Small intestine (tissue), 7 donors: ENCODE measurements around the gene ADH5. TPM values are rescaled to one million over a fixed set of nuclear protein-coding genes. Genes with fewer than 3 reads are reported as not detected.
"Not testable (repeated sequence)": the region's sequence is repeated elsewhere in the genome, so short reads cannot be mapped to it uniquely, and the experiment has no call there.

ENCODE experiments used
- DNase-seq, 2 donors: peaks; one replicate each; pipeline versions ENCODE4 v3.0.0 to v3.0.0-alpha.2; 2013
- FAIRE-seq: peaks from 2 replicates; lab custom pipeline; 2012; peaks lifted over from hg19 to GRCh38; lab: Jason Lieb, UNC
- H3K27ac ChIP-seq, 3 donors: one replicate each; pipeline ENCODE4 v1.5.1; 2013; ENCODE audit warnings: low read length in 2 of 3, mild to moderate bottlenecking in 2 of 3, control low read depth in 1 of 3, inconsistent platforms in 1 of 3, low read depth in 1 of 3, moderate library complexity in 1 of 3
- H3K27me3 ChIP-seq, 3 donors: one replicate each; pipeline ENCODE4 v1.6.1; 2013; ENCODE audit warnings: low read length in 3 of 3, inconsistent platforms in 1 of 3; ENCODE audit not compliant: control insufficient read depth in 3 of 3, insufficient read depth in 3 of 3
- H3K36me3 ChIP-seq, 3 donors: one replicate each; pipeline ENCODE4 v1.6.1; 2013; ENCODE audit warnings: low read length in 3 of 3, inconsistent platforms in 1 of 3, low read depth in 1 of 3, mild to moderate bottlenecking in 1 of 3, moderate library complexity in 1 of 3; ENCODE audit not compliant: control insufficient read depth in 3 of 3, insufficient read depth in 2 of 3
- H3K4me1 ChIP-seq, 3 donors: one replicate each; pipeline ENCODE4 v1.6.1; 2013; ENCODE audit warnings: low read length in 2 of 3, inconsistent platforms in 1 of 3, low read depth in 1 of 3, mild to moderate bottlenecking in 1 of 3, moderate library complexity in 1 of 3; ENCODE audit not compliant: control insufficient read depth in 3 of 3, insufficient read depth in 2 of 3
- H3K4me3 ChIP-seq, 3 donors: one replicate each; pipeline ENCODE4 v1.5.1; 2013; ENCODE audit warnings: low read length in 3 of 3, control low read depth in 1 of 3, inconsistent platforms in 1 of 3, low read depth in 1 of 3, mild to moderate bottlenecking in 1 of 3, moderate library complexity in 1 of 3
- H3K9me3 ChIP-seq, 2 donors: one replicate each; pipeline ENCODE4 v1.6.1; 2013; ENCODE audit warnings: low read depth in 1 of 2, low read length in 1 of 2; ENCODE audit not compliant: control insufficient read depth in 2 of 2, insufficient read depth in 1 of 2
- WGBS, 3 donors: extraction: QIAGEN DNeasy Blood & Tissue Kit; methylation state at CpG; one replicate each; pipeline ENCODE4 v1.1.7; 2013; 5-methylcytosine and 5-hydroxymethylcytosine counted together
- polyA plus RNA-seq, 4 donors: library from polyadenylated mRNA; stranded (reverse) in 3 of 4; unstranded in 1 of 4; fragments of 200-250 nt in 3 of 4; fragments of 120-200 nt in 1 of 4; gene quantifications; one replicate each; pipeline versions ENCODE4 v1.2.1 to v1.2.3, GENCODE V29; 2013
- donor health status: healthy with polysubstance abuse.
- donor health status: control.
- donor health status: control.
- donor health status: Bipolar disorder and iron deficiency.
- donor health status: healthy.

The ADH5 gene
- polyA plus RNA-seq, 4 donors: 135 to 225 (median 170) TPM

DNA sequence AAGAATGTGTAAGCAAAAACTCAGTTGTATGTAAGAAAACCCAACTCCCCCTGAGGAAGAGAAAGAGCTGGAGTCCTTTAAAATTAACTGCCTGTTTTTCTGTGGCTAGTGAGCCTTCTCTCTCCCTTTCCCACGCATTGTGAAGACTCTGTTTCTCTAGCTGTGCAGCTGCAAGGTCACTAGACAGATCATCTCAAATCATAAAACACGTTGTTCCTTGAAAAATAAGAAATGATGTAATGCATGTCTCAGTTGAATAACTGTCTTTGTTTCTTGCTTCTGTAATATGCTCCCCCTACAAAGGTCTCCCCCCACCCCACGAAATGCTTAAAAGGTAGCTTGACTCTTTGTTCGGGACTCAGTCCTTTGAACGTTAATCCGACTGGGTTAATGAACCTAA lies 7.7 kb downstream of the ADH5 start:
- H3K9me3 ChIP-seq, H3K27ac ChIP-seq, H3K4me3 ChIP-seq, DNase-seq, FAIRE-seq, H3K27me3 ChIP-seq: not testable (repeated sequence)
- Histone ChIP-seq H3K36me3 (peaks cover 13 to 32% (median 31%) of the 10 kb centered on the region in 3 donors), H3K4me1 (peaks cover 0 to 11% (median 4%) of the 10 kb centered on the region in 3 donors)
- 21 to 56% (median 49%) methylated on average over 6 of the region's 6 CpGs for WGBS, 3 donors

- Histone ChIP-seq H3K27ac (no peak overlapping the region), H3K27me3 (no peaks in the 10 kb centered on the region), H3K36me3 (peaks cover 13 to 37% (median 31%) of the 10 kb centered on the region in 3 donors), H3K4me1 (peaks cover 0 to 4% (median 4%) of the 10 kb centered on the region in 3 donors), H3K9me3 (no peaks in the 10 kb centered on the region), H3K4me3 (no peak overlapping the region)
- DNase-seq: no peak
- WGBS, 3 donors: 23 to 56% (median 40%) methylated on average over 5 of the region's 5 CpGs
- no peak for FAIRE-seq
Observed at GRCh38 chr4:99079625-99080295, 8.8 kb downstream of the ADH5 start.

DNA sequence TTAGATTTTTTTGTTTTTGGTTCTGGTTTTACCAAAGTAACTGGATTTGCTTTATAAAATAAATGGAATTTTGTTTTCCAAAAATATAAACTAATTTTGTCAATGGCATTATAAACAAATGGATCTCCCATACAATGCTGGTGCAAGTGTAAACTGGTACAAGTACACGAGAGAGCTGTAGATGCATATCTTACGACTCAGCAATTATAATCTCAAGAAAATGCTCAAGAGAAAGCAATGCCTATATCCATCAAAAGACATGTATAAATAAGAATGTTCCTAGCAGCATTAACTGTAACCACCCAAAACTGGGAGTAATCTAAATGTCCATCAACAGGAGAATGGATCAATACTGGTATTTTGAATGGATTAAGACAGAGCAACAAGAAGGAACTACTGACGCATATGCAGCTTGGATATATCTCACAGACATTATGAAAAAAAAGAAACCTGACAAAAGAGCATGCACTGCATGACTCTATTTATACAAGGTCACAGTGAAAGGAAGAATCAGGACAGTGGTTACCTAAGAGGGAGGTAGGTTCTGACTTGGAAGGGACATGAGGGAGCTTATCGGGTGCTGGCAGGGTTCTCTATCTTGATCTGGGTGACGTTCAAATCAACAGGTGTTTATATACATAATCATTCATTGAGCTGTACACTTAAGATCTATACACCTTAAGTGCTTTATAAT lies 9.5 kb downstream of the ADH5 start:
- Histone ChIP-seq H3K27me3 (no peaks in the 10 kb centered on the region), H3K4me3 (no peak overlapping the region), H3K27ac (no peak overlapping the region), H3K36me3 (peaks cover 13 to 38% (median 35%) of the 10 kb centered on the region in 3 donors), H3K4me1 (peaks cover 0 to 4% (median 2%) of the 10 kb centered on the region in 3 donors), H3K9me3 (no peaks in the 10 kb centered on the region)
- FAIRE-seq (no peak), DNase-seq (peak in 1 of 2 donors; percentile 53)
- WGBS, 3 donors: 34 to 67% (median 52%) methylated on average over 5 of the region's 5 CpGs

DNA sequence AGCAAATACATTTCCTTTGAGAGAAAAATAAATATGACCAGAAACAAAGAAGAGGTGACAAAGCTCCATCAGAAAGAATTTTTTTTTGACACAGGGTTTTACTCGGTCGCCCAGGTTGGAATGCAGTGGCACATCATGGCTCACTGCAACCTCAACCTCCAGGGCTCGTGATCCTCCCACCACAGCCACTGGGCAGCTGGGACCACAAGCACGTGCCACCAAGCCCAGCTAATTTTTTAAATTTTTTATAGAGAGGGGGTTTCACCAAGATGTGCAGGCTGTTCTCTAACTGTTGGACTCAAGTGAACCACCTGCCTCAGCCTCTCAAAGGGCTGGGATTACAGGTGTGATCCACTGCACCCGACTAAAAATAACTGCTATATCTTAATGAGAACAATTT lies 10.3 kb downstream of the ADH5 start:
- 83 to 92% (median 89%) methylated on average over 5 of the region's 5 CpGs for WGBS, 3 donors
- peaks cover 10 to 34% (median 33%) of the 10 kb centered on the region in 3 donors for H3K36me3 ChIP-seq
- no peak for FAIRE-seq

GRCh38 chr4:99077177-99077576 lies 11.4 kb downstream of the ADH5 start:
- Histone ChIP-seq H3K4me3 (no peak overlapping the region), H3K27me3 (no peaks in the 10 kb centered on the region), H3K27ac (no peak overlapping the region), H3K36me3 (peaks cover 10 to 32% (median 32%) of the 10 kb centered on the region in 3 donors), H3K9me3 (no peaks in the 10 kb centered on the region), H3K4me1 (peaks cover 0 to 4% (median 0%) of the 10 kb centered on the region in 3 donors)
- DNase-seq (no peak), FAIRE-seq (no peak)
- WGBS, 3 donors: 69 to 89% (median 87%) methylated on average over 4 of the region's 4 CpGs

More for the DNA sequence above, 10.3 kb downstream of the ADH5 start:
- H3K9me3 ChIP-seq: no peaks in the 10 kb centered on the region
- peaks cover 0 to 4% (median 0%) of the 10 kb centered on the region in 3 donors for H3K4me1 ChIP-seq
- no peaks in the 10 kb centered on the region for H3K27me3 ChIP-seq
- DNase-seq: no peak
- no peak overlapping the region for H3K27ac ChIP-seq
- H3K4me3 ChIP-seq: no peak overlapping the region

GRCh38 chr4:99076292-99076976 lies 12.2 kb downstream of the ADH5 start:
- Histone ChIP-seq H3K27ac (no peak overlapping the region), H3K4me3 (no peak overlapping the region), H3K4me1 (peaks cover 0 to 4% (median 0%) of the 10 kb centered on the region in 3 donors), H3K36me3 (peaks cover 7 to 34% (median 33%) of the 10 kb centered on the region in 3 donors), H3K27me3 (no peaks in the 10 kb centered on the region), H3K9me3 (no peaks in the 10 kb centered on the region)
- FAIRE-seq: no peak
- no peak for DNase-seq
- 71 to 89% (median 86%) methylated on average over 5 of the region's 5 CpGs for WGBS, 3 donors

DNA sequence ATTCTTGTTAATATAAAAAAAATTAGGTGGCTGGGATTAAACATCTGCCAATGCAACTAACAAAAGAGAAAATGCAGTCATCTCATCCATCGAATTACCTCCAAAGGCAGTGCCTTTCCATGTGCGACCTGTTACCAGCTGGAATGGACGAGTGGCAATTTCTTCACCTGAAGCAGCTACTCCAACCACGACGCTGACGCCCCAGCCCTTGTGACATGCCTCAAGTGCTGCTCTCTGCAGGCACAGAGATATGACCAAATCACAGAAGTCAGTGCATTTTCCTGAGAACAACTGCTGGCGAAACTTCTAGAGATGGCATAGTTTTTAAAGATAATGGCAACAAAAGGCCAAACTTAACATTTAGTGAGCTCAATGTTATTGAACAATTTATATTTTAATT lies 13.8 kb downstream of the ADH5 start:
- 93 to 96% (median 95%) methylated on average over 7 of the region's 7 CpGs for WGBS, 3 donors
- Histone ChIP-seq H3K9me3 (no peaks in the 10 kb centered on the region), H3K36me3 (peaks cover 4 to 30% (median 22%) of the 10 kb centered on the region in 3 donors), H3K27ac (no peak overlapping the region), H3K4me1 (peaks cover 0 to 4% (median 0%) of the 10 kb centered on the region in 3 donors), H3K4me3 (no peak overlapping the region), H3K27me3 (no peaks in the 10 kb centered on the region)
- DNase-seq (no peak), FAIRE-seq (no peak)

GRCh38 chr4:99071159-99071558 lies 17.4 kb downstream of the ADH5 start:
- peaks cover 0 to 29% (median 12%) of the 10 kb centered on the region in 3 donors for H3K36me3 ChIP-seq
- no peaks in the 10 kb centered on the region for H3K27me3 ChIP-seq
- H3K9me3 ChIP-seq: no peaks in the 10 kb centered on the region
- DNase-seq: no peak
- H3K27ac ChIP-seq: no peak overlapping the region
- FAIRE-seq: peak; percentile 5
- WGBS, 3 donors: 89 to 93% (median 91%) methylated on average over 5 of the region's 5 CpGs
- no peak overlapping the region for H3K4me3 ChIP-seq
- no peaks in the 10 kb centered on the region for H3K4me1 ChIP-seq
